NCI-H345 treated with DMSO at 0.1 percent for 48 hours (cell line): Measurements from ENCODE around the gene EXOC3L1.

Experiments used
- DNase-seq: peaks from one replicate; lab custom pipeline; 2025; ENCODE audit not compliant: unreplicated experiment; lab: John Stamatoyannopoulos, UW

Gene EXOC3L1

DNA sequence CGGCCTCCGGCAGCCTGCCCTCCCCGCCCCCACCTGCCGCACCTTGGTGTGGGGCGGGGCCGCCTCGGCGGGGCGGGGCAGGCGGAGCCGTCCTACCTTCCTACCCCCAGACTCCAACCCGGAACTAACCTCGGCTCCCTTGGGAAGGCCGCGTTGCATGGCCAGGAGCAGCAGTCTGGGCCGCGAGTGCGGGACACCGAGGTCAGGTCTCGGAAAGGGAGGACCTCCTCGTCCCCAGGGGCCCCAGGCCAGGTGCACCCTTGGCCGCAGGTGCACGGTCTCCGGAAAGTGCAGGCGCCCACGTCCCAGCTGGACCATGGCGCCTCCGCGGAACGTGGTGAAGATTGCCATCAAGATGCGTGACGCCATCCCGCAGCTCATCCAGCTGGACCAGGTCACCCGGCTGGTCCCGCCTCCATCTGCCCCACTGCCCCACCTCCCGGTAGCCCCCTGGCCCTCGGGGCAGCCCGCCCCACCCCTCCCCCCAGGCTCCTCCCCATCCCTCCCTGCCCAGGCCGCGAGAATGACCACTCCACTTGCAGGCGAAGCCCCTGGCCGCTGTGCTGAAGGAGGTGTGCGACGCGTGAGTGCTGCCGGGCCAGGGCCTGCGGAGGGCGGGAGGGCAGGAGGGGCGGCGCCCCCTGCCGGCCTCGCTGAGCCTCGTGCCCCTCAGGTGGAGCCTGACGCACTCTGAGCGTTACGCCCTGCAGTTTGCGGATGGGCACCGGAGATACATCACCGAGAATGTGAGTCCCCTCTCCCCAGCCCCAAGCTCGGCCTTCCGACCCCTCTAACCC, 9.3 kb upstream of the EXOC3L1 start, which contains the start of gene ELMO3:
Gene ELMO3 (plus strand): TSS at position 121 of the 797 bp plus-strand sequence. CDS start 196 bp downstream, at position 317.
- peak; percentile 17 for DNase-seq

DNA sequence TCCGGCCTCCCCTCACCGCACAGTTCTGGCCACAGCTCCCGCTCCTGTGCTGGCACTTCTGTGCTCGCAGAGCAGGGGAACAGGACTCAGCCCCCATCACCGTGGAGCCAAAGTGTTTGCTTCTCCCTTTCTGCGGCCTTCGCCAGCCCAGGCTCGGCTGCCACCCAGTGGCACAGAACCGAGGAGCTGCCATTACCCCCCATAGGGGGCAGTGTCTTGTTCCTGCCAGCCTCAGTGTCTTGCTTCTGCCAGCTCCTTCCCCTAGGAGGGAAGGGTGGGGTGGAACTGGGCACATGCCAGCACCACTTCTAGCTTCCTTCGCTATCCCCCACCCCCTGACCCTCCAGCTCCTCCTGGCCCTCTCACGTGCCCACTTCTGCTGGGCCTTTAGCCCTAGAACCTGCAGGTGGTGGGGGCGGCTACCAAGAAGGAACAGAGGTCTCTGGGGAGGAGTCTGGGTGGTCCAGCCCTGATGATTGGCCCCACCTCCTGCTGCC, 8.3 kb upstream of the EXOC3L1 start:
- DNase-seq, result no peak

- no peak for DNase-seq
Observed at GRCh38 chr16:67197704-67198103, 7.8 kb upstream of the EXOC3L1 start.

DNA sequence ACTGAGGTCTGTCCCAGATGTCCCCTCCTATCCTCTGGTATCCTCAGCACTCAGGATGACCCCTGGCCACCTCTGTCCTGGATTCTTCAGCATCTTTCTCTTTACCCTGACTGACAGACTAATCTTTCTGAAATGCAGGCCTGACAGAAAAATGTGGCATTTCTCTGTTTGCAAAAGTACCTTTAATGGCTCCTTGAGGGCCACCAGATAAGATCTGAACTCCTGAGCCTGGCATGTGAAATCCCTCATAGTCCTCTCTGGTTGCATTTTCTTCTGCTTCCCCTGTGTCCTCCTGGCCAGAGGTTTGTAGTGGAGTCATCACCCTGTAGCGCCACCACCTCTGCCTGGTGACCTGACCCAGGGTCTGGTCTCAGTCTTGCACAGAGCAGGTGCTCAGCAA, 6.9 kb upstream of the EXOC3L1 start:
- DNase-seq, result no peak

DNA sequence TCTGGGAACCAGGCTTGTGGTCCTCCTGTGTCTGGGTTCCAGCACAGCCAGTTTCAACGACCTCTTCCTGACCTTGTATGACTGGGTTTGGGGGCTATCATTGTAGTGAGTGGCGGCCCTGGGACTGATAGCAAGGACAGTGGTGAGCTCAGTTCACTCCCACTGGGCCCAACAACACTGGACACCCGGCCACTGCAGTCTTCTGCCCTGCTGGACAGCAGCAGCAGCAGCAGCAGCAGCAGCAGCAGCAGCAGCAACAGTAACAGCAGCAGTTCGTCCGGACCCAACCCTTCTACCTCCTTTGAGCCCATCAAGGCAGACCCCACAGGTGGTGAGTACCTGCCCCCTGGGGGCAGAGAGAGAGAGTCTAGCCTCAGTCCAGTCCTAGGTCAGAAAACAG, 5.7 kb upstream of the EXOC3L1 start:
- DNase-seq, result no peak

GRCh38 chr16:67194260-67194659, 4.3 kb upstream of the EXOC3L1 start:
- DNase-seq, result no peak

DNA sequence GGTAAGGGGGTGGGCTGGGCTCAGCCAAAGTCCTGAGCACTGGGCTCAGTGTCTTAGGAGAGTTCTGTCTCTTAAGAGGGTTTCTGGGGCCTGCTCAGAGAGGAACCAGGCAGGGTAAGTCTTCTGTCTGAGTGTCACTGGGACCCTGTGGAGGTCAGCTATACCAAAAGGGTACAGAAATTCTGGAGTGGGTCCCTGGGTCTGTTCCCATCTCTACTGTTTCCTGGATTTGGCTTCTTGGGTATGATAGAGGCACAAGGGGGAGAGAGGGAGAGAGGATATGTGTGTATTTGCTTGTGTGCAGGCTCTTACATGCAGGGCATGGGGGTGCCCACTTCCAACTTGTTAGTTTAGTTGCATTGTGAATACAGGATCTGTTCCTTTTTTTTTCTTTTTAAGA, 3.6 kb upstream of the EXOC3L1 start:
- DNase-seq, result no peak

DNA sequence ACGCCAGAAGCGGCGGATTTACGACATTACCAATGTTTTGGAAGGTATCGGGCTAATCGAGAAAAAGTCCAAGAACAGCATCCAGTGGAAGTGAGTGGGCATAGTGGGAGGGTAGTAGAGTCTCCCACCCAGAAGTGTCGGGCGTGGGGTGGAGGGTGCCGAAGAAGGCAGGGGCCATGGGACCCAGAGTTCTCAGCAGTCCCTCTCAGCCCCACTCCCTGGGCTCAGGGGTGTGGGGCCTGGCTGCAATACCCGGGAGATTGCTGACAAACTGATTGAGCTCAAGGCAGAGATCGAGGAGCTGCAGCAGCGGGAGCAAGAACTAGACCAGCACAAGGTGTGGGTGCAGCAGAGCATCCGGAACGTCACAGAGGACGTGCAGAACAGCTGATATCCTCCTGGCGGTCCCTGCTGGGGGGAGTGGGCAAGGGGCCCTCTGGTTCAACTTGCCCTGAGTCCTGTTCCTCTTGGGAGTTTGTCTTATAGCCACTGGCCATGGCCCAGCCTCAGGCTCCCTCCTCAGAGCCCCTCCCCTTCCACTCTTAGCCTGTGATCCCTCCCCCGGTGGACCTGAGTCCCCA, 2.9 kb upstream of the EXOC3L1 start:
- DNase-seq, result no peak

- peak; percentile 51 for DNase-seq
Observed at GRCh38 chr16:67191995-67192681, 2.2 kb upstream of the EXOC3L1 start, which contains the start of gene E2F4. Gene E2F4 (plus strand): TSS chr16:67192155. CDS start chr16:67192228, 73 bp downstream.

GRCh38 chr16:67191411-67191994, 1.6 kb upstream of the EXOC3L1 start:
- no peak for DNase-seq

- no peak for DNase-seq
Observed at GRCh38 chr16:67190448-67191399, 788 bp upstream of the EXOC3L1 start.

GRCh38 chr16:67188798-67189197, 1.1 kb downstream of the EXOC3L1 start:
- no peak for DNase-seq

DNA sequence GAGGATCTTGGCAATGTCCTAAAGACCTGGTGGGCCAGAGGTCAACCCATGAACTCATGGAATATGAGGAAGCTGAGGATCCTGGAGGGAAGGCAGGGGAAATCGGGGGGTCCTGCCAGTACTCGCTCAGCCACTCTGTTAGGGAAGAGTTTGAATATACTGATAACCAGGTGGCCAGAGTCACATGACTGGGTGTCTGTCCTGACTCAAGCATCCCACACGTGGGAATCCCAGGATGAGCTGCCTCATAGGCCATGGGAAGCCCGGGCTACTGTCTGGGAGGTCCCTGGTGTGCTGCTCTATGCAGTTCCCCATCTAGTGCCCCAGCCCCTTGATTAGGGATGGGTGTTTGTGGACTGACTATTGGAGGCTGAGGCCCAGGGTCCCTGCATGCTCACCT, 1.6 kb downstream of the EXOC3L1 start:
- no peak for DNase-seq

GRCh38 chr16:67187175-67187890, 2.6 kb downstream of the EXOC3L1 start:
- DNase-seq, result no peak

DNA sequence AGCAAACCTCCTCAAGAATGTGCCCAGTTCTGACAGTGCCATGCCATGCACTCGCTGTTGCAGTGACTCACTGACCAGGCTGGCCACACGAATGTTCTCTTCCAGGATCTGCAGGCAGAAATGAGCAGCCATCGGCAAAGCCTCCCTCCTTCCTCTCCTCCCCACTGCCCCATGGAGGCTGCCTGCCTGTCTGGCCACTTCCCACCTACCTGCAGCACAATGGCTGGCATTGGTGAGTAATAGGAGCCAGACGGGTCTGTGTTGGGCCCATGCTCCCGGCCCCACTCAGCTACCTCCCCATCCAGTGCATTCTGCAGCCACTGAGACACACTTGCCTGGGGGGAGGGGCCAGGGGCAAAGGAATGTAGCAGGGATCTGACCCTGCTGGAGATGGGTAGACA, 3.4 kb downstream of the EXOC3L1 start:
- DNase-seq, result no peak

- DNase-seq, result no peak
Observed at GRCh38 chr16:67185651-67186134, 4.2 kb downstream of the EXOC3L1 start.

GRCh38 chr16:67184995-67185650, 4.8 kb downstream of the EXOC3L1 start:
- peak; percentile 50 for DNase-seq

- DNase-seq, result no peak
Observed at GRCh38 chr16:67184453-67184994, 5.4 kb downstream of the EXOC3L1 start.
